GM12875 (cell line): ENCODE measurements around the gene SLC6A19.

Source experiments
- H3K4me3 ChIP-seq: one replicate; pipeline ENCODE4 v1.5.1; 2011; ENCODE audit warnings: low read depth, low read length, control low read depth
- TF ChIP-seq, protein P1 (sequence below): IDR thresholded peaks from 2 replicates; pipeline ENCODE4 v1.5.1; 2011; ENCODE audit warnings: low read depth, mild to moderate bottlenecking, control low read depth, inconsistent platforms, low read length, moderate library complexity, borderline replicate concordance; ENCODE audit not compliant: insufficient read depth

Gene SLC6A19

DNA sequence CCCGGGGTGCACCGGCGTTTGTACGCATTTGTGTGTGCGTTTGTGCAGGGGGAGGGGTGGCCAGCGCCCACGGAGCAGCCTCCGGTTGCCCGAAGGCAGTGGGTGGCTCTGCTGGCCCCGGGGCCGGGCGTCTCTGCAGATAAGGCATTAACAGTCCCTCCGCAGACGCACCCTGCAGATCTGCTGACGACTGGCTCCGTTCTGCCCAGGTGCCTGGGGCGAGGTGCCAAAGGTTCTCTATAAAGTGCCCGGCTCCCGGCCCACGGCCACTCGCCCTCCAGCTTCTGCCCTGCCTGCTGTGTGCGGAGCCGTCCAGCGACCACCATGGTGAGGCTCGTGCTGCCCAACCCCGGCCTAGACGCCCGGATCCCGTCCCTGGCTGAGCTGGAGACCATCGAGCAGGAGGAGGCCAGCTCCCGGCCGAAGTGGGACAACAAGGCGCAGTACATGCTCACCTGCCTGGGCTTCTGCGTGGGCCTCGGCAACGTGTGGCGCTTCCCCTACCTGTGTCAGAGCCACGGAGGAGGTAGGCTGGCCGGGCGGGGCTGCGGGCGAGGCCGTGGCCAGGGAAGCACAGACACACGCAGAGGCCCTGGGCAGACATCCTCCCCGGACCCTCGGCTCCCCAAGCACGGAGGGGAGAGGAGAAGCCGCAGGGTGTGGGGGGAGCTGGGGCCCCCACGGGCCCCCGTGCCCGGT is at the start of gene SLC6A19:
Gene SLC6A19 (plus strand): TSS at position 269 of the 699 bp plus-strand sequence. CDS start 56 bp downstream, at position 325.
- TF ChIP-seq, protein P1, sequence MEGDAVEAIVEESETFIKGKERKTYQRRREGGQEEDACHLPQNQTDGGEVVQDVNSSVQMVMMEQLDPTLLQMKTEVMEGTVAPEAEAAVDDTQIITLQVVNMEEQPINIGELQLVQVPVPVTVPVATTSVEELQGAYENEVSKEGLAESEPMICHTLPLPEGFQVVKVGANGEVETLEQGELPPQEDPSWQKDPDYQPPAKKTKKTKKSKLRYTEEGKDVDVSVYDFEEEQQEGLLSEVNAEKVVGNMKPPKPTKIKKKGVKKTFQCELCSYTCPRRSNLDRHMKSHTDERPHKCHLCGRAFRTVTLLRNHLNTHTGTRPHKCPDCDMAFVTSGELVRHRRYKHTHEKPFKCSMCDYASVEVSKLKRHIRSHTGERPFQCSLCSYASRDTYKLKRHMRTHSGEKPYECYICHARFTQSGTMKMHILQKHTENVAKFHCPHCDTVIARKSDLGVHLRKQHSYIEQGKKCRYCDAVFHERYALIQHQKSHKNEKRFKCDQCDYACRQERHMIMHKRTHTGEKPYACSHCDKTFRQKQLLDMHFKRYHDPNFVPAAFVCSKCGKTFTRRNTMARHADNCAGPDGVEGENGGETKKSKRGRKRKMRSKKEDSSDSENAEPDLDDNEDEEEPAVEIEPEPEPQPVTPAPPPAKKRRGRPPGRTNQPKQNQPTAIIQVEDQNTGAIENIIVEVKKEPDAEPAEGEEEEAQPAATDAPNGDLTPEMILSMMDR: no peak

GRCh38 chr5:1152156-1152555 is 49.2 kb upstream of the SLC6A19 start:
- TF ChIP-seq, protein P1: no peak
- H3K4me3 ChIP-seq: no peak overlapping the region

More for the DNA sequence above, at the start of gene SLC6A19:
- no peak within 1 kb of the TSS for H3K4me3 ChIP-seq

DNA sequence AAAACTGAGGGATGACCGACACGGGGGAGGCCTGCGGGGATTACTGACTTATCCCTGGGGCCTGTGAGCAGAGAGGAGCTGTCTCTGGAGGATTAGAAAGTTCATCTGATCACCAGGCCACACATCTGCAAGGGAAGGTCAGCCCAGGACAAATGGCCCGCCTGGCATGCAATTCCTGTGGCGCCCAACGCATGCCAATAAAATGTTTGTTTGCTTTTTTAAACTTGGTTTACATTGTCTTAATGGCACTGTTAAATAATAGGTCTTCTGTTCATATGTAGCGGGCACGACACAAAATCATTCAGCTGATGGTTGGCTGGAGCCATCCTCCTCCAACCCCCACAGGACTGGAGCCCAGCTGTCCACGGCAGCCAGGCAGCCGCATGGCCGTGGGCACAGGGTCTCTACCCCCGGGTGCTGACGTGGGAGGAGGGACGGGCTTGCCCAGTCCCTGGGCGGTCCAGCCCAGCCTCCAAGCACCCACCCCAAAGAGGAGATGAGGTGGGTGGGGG is 48.6 kb upstream of the SLC6A19 start:
- TF ChIP-seq, protein P1: no peak
- no peak overlapping the region for H3K4me3 ChIP-seq

GRCh38 chr5:1153428-1153827 is 48.0 kb upstream of the SLC6A19 start:
- TF ChIP-seq, protein P1: no peak

GRCh38 chr5:1155191-1156032 is 46.0 kb upstream of the SLC6A19 start:
- H3K4me3 ChIP-seq: no peak overlapping the region
- TF ChIP-seq, protein P1: no peak

More at GRCh38 chr5:1153428-1153827, 48.0 kb upstream of the SLC6A19 start:
- no peak overlapping the region for H3K4me3 ChIP-seq

- no peak overlapping the region for H3K4me3 ChIP-seq
Observed at GRCh38 chr5:1156033-1156753, 45.2 kb upstream of the SLC6A19 start.

More at GRCh38 chr5:1156033-1156753, 45.2 kb upstream of the SLC6A19 start:
- TF ChIP-seq, protein P1: no peak
